Osteoblast (primary cell): ENCODE data around the gene MAP4K4. TPM values are rescaled to one million over a fixed set of nuclear protein-coding genes. Genes with fewer than 3 reads are reported as not detected.
A peak's percentile ranks its signal among the peaks of the same experiment; 100 is the strongest.

Experiments
- DNase-seq: peaks from one replicate; pipeline ENCODE4 v3.0.0; 2011; ENCODE audit warnings: low spot score, mixed read lengths; ENCODE audit not compliant: insufficient read length; ENCODE audit errors: missing footprints
- H2AFZ ChIP-seq: 2 replicates; pipeline ENCODE4 v1.6.0; 2011; ENCODE audit warnings: mild to moderate bottlenecking, low read length
- H3K27ac ChIP-seq: 2 replicates; pipeline ENCODE4 v1.5.1; 2011; ENCODE audit warnings: mild to moderate bottlenecking, low read depth, low read length, moderate library complexity
- H3K27me3 ChIP-seq: 2 replicates; pipeline ENCODE4 v1.6.0; 2012; ENCODE audit warnings: mild to moderate bottlenecking, control low read depth, inconsistent platforms, low read length, moderate library complexity; ENCODE audit not compliant: insufficient read depth
- H3K36me3 ChIP-seq: 2 replicates; pipeline ENCODE4 v1.5.1; 2011; ENCODE audit warnings: mild to moderate bottlenecking, low read length, control low read depth, moderate library complexity; ENCODE audit not compliant: insufficient read depth
- H3K4me1 ChIP-seq: 2 replicates; pipeline ENCODE4 v1.5.1; 2011; ENCODE audit warnings: mild to moderate bottlenecking, low read length, control low read depth, moderate library complexity; ENCODE audit not compliant: insufficient read depth
- H3K4me2 ChIP-seq: 2 replicates; pipeline ENCODE4 v1.6.0; 2011; ENCODE audit warnings: mild to moderate bottlenecking, low read length; ENCODE audit not compliant: insufficient read depth
- H3K4me3 ChIP-seq: fragments of 200-600 bp; sonication (generic); 3 replicates; pipeline ENCODE4 v1.5.1; 2012; ENCODE audit warnings: mild to moderate bottlenecking, low read length, inconsistent platforms; ENCODE audit not compliant: insufficient read depth
- H3K79me2 ChIP-seq: 2 replicates; pipeline ENCODE4 v1.6.0; 2012; ENCODE audit warnings: mild to moderate bottlenecking, low read length, control low read depth, inconsistent platforms; ENCODE audit not compliant: insufficient read depth
- H3K9me3 ChIP-seq: 2 replicates; pipeline ENCODE4 v1.5.1; 2011; ENCODE audit warnings: low read depth, low read length, control low read depth
- H4K20me1 ChIP-seq: 2 replicates; pipeline ENCODE4 v1.6.0; 2012; ENCODE audit warnings: mild to moderate bottlenecking, low read length, control low read depth; ENCODE audit not compliant: insufficient read depth
- CTCF ChIP-seq: IDR thresholded peaks from 2 replicates; pipeline ENCODE4 v1.5.1; 2011; ENCODE audit warnings: mild to moderate bottlenecking, low read depth, low read length, moderate library complexity; ENCODE audit errors: extremely low read depth
- total RNA-seq: library from RNA; depleted of rRNA; stranded (reverse); fragments of >200 nt; gene quantifications from 2 replicates; pipeline ENCODE4 v1.2.3, GENCODE V29; 2012

MAP4K4 gene
- total RNA-seq, 1 donor = 231 TPM

- TF ChIP-seq CTCF = no peak
- peaks cover 100% of the 10 kb centered on the region for H3K79me2 ChIP-seq
- H3K4me1 ChIP-seq = peaks cover 44% of the 10 kb centered on the region
- no peak for DNase-seq
- no peaks in the 10 kb centered on the region for H3K27me3 ChIP-seq
- H2AFZ ChIP-seq = no peak overlapping the region
- H3K4me3 ChIP-seq = no peak overlapping the region
- H3K9me3 ChIP-seq = no peaks in the 10 kb centered on the region
- no peak overlapping the region for H3K4me2 ChIP-seq
- peak overlapping the region; percentile 10 for H3K27ac ChIP-seq
- H4K20me1 ChIP-seq = peaks cover 75% of the 10 kb centered on the region
- H3K36me3 ChIP-seq = peaks cover 7% of the 10 kb centered on the region
These were observed 33.9 kb downstream of the MAP4K4 start for GRCh38 chr2:101731221-101732054.

GRCh38 chr2:101732199-101732598 is 34.7 kb downstream of the MAP4K4 start:
- no peak for TF ChIP-seq CTCF
- Histone ChIP-seq H3K4me3 (no peak overlapping the region), H3K4me1 (peaks cover 49% of the 10 kb centered on the region), H3K9me3 (no peaks in the 10 kb centered on the region), H4K20me1 (peaks cover 73% of the 10 kb centered on the region), H3K27ac (peak overlapping the region; percentile 10), H3K4me2 (peak overlapping the region; percentile 1), H3K36me3 (peaks cover 7% of the 10 kb centered on the region), H2AFZ (no peak overlapping the region), H3K27me3 (no peaks in the 10 kb centered on the region), H3K79me2 (peaks cover 100% of the 10 kb centered on the region)
- no peak for DNase-seq

- H2AFZ ChIP-seq = no peak overlapping the region
- no peak overlapping the region for H3K4me3 ChIP-seq
- H3K4me2 ChIP-seq = no peak overlapping the region
- peaks cover 99% of the 10 kb centered on the region for H3K79me2 ChIP-seq
- peaks cover 7% of the 10 kb centered on the region for H3K36me3 ChIP-seq
- peak overlapping the region; percentile 7 for H3K27ac ChIP-seq
- peaks cover 54% of the 10 kb centered on the region for H3K4me1 ChIP-seq
- no peak for TF ChIP-seq CTCF
- H3K9me3 ChIP-seq = no peaks in the 10 kb centered on the region
- no peaks in the 10 kb centered on the region for H3K27me3 ChIP-seq
- DNase-seq = peak; percentile 54
- peaks cover 73% of the 10 kb centered on the region for H4K20me1 ChIP-seq
These were observed 35.3 kb downstream of the MAP4K4 start for GRCh38 chr2:101732773-101733256.

- Histone ChIP-seq H3K4me1 (peaks cover 59% of the 10 kb centered on the region), H3K9me3 (no peaks in the 10 kb centered on the region), H3K4me2 (no peak overlapping the region), H3K27me3 (no peaks in the 10 kb centered on the region), H3K4me3 (no peak overlapping the region), H4K20me1 (peaks cover 76% of the 10 kb centered on the region), H3K36me3 (peaks cover 7% of the 10 kb centered on the region), H2AFZ (no peak overlapping the region), H3K27ac (peak overlapping the region; percentile 7), H3K79me2 (peaks cover 99% of the 10 kb centered on the region)
- DNase-seq = peak; percentile 6
- TF ChIP-seq CTCF = no peak
These were observed 35.9 kb downstream of the MAP4K4 start for GRCh38 chr2:101733257-101733993.
